ENCODE data around the gene TRAPPC12.
"Not testable (repeated sequence)": the region's sequence is repeated elsewhere in the genome, so short reads cannot be mapped to it uniquely, and the experiment has no call there.

Gene TRAPPC12

DNA sequence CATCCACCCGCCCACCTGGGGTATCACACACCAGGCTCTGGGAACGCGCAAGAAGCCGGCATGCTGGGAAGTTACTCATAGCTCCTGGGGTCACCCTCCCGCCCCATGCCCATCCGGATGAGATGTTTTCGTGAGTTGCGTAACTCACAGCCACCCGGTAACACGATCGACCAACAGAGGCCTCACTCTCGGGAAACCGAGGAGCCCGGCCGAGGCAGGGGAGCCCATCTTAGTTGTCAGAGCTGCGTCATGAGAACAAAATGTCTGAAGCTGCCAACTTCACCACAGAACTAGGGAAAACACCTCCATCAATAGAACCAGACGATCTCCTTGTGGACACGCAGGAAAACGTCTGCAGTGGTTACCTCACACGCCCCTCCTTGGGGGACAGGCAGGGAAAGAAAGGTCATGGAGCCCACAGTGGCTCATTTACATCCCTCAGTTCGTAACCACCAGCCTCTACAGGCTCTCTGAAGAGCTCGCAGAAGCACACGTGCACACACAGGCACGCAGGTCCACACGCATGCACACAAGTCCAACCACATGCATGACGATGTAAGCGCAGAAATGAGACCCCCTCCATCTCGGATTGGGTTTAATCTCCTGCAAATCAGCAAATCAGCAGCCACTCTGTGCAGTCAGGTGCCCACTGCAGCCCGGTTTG, 113.6 kb downstream of the TRAPPC12 start:
- Mint-ChIP-seq H3K27ac (no peak overlapping the region), H3K27me3 (ENCODE audit: low read depth, poor library complexity) (peaks cover 4% of the 10 kb centered on the region), H3K4me3 (no peak overlapping the region), H3K4me1 (peaks cover 57% of the 10 kb centered on the region), H3K36me3 (ENCODE audit: low read depth) (peaks cover 19% of the 10 kb centered on the region), H3K9me3 (no peaks in the 10 kb centered on the region)
- no peak for DNase-seq
- TF ChIP-seq, protein P1, sequence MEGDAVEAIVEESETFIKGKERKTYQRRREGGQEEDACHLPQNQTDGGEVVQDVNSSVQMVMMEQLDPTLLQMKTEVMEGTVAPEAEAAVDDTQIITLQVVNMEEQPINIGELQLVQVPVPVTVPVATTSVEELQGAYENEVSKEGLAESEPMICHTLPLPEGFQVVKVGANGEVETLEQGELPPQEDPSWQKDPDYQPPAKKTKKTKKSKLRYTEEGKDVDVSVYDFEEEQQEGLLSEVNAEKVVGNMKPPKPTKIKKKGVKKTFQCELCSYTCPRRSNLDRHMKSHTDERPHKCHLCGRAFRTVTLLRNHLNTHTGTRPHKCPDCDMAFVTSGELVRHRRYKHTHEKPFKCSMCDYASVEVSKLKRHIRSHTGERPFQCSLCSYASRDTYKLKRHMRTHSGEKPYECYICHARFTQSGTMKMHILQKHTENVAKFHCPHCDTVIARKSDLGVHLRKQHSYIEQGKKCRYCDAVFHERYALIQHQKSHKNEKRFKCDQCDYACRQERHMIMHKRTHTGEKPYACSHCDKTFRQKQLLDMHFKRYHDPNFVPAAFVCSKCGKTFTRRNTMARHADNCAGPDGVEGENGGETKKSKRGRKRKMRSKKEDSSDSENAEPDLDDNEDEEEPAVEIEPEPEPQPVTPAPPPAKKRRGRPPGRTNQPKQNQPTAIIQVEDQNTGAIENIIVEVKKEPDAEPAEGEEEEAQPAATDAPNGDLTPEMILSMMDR (IDR thresholded peaks at IDR 0.05): no peak

GRCh38 chr2:3493615-3494007, 114.1 kb downstream of the TRAPPC12 start:
- peaks cover 52% of the 10 kb centered on the region for H3K4me1 Mint-ChIP-seq
- peak; percentile 51 for DNase-seq

GRCh38 chr2:3494984-3495666, 115.6 kb downstream of the TRAPPC12 start:
- Mint-ChIP-seq H3K36me3 (ENCODE audit: low read depth) (peaks cover 29% of the 10 kb centered on the region), H3K27me3 (ENCODE audit: low read depth, poor library complexity) (peaks cover 4% of the 10 kb centered on the region), H3K9me3 (no peaks in the 10 kb centered on the region), H3K4me3 (no peak overlapping the region), H3K27ac (peak overlapping the region; percentile 54), H3K4me1 (peaks cover 37% of the 10 kb centered on the region)
- TF ChIP-seq, protein P1 (IDR thresholded peaks at IDR 0.05): no peak
- no peak for DNase-seq

More at GRCh38 chr2:3493615-3494007, 114.1 kb downstream of the TRAPPC12 start:
- TF ChIP-seq, protein P1 (IDR thresholded peaks at IDR 0.05): no peak
- Mint-ChIP-seq H3K27me3 (ENCODE audit: low read depth, poor library complexity) (peaks cover 4% of the 10 kb centered on the region), H3K4me3 (no peak overlapping the region), H3K36me3 (ENCODE audit: low read depth) (peaks cover 21% of the 10 kb centered on the region), H3K9me3 (no peaks in the 10 kb centered on the region), H3K27ac (peak overlapping the region; percentile 31)

GRCh38 chr2:3496708-3497080, 117.2 kb downstream of the TRAPPC12 start:
- not testable (repeated sequence) for H3K27me3 Mint-ChIP-seq (ENCODE audit: low read depth, poor library complexity); H3K4me3 Mint-ChIP-seq; DNase-seq; H3K9me3 Mint-ChIP-seq
- Mint-ChIP-seq H3K4me1 (peaks cover 21% of the 10 kb centered on the region), H3K36me3 (ENCODE audit: low read depth) (peaks cover 29% of the 10 kb centered on the region), H3K27ac (peak overlapping the region; percentile 37)

- peaks cover 5% of the 10 kb centered on the region for H3K4me1 Mint-ChIP-seq
- H3K27me3 Mint-ChIP-seq (ENCODE audit: low read depth, poor library complexity): no peaks in the 10 kb centered on the region
- peak overlapping the region; percentile 57 for H3K27ac Mint-ChIP-seq
- H3K9me3 Mint-ChIP-seq: no peaks in the 10 kb centered on the region
- TF ChIP-seq, protein P1 (IDR thresholded peaks at IDR 0.05): no peak
- DNase-seq: no peak
- H3K36me3 Mint-ChIP-seq (ENCODE audit: low read depth): peaks cover 47% of the 10 kb centered on the region
- H3K4me3 Mint-ChIP-seq: no peak overlapping the region
These were observed 119.4 kb downstream of the TRAPPC12 start for GRCh38 chr2:3498783-3499394.

DNA sequence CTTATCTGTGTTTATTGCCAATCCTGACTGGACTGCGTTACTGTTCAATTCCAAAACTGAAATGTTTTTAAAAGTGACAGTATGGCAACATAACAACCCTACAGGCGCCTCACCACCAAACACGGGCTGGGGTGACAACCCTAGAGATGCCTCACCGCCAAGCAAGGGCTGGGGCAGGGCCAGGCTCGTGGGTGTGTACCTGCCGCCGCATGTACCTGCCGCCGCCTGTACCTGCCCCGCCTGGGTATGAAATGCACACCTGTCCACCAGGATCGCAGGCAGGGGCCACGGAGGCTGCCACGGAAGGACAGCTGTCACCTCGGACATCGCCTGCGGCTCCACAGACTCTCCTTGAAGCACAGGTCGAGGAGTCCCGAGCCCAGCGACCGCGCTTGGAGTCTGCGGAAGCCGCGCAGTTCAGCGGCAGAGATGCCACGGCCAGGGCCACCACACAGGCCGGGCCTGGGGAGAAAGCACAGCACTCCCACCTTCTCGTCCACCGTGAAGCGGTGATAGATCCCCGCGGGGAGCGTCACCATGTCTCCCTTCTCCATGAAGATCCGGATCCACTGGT, 120.9 kb downstream of the TRAPPC12 start:
- peaks cover 58% of the 10 kb centered on the region for H3K36me3 Mint-ChIP-seq (ENCODE audit: low read depth)
- H3K4me3 Mint-ChIP-seq: no peak overlapping the region
- DNase-seq: no peak
- peaks cover 7% of the 10 kb centered on the region for H3K4me1 Mint-ChIP-seq
- no peaks in the 10 kb centered on the region for H3K9me3 Mint-ChIP-seq
- H3K27ac Mint-ChIP-seq: no peak overlapping the region
- TF ChIP-seq, protein P1 (IDR thresholded peaks at IDR 0.05): no peak
- H3K27me3 Mint-ChIP-seq (ENCODE audit: low read depth, poor library complexity): no peaks in the 10 kb centered on the region
